ENCODE data around the gene TRIM7. TPM values are rescaled to one million over a fixed set of nuclear protein-coding genes. Genes with fewer than 3 reads are reported as not detected.

The TRIM7 gene
- total and polyA plus RNA-seq, 7 donors: 0.55 to 5.3 (median 1.2) TPM

DNA sequence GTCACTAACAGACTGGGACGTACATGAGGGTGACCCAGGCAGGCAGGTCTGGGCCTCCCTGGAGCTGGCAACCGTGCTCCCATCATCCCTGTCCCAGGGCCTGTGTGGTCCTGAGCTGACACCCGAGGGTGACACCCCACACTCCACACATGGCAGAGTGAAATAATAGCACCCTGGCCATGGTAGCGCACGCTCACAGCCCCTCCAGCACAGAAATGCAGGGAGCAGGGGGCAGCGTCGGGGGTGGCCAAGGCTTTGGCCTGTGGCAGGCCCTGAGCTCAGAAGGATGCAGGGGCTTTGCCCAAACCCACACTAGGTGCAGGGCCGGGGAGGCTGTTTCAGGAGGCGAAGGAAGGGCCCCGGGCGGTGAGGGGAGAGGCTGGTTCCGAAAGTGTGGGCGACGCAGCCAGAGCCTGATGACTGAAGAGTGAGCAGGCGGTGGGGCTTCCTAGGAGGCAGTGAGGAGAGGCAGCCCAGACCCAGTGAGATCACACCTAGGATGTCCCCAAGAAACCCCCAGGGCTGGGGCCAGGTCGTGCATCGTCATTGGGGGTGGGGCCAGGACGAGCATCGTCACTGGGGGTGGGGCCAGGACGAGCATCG lies 44.7 kb downstream of the TRIM7 start:
- Histone ChIP-seq H3K9me3 (no peaks in the 10 kb centered on the region), H3K27me3 (peaks cover 0 to 33% (median 9%) of the 10 kb centered on the region in 3 donors), H3K4me3 (peak overlapping the region; percentile 19 to 37 (median 26)), H3K36me3 (no peaks in the 10 kb centered on the region), H3K4me1 (peaks cover 0 to 12% (median 5%) of the 10 kb centered on the region in 4 donors), H3K27ac (peak overlapping the region; percentile 45 to 85 (median 76))
- WGBS, 2 donors: 56 to 58% methylated on average over 21 of the region's 21 CpGs
- peak; percentile 83 for DNase-seq
- intact Hi-C loops (cut with DNase I): no loop called here
- TF ChIP-seq POLR2AphosphoS5 (IDR thresholded peaks at IDR 0.05) (no peak), EP300 (IDR thresholded peaks at IDR 0.05) (no peak), POLR2A (IDR thresholded peaks at IDR 0.05) (no peak)
- TF ChIP-seq, protein P1, sequence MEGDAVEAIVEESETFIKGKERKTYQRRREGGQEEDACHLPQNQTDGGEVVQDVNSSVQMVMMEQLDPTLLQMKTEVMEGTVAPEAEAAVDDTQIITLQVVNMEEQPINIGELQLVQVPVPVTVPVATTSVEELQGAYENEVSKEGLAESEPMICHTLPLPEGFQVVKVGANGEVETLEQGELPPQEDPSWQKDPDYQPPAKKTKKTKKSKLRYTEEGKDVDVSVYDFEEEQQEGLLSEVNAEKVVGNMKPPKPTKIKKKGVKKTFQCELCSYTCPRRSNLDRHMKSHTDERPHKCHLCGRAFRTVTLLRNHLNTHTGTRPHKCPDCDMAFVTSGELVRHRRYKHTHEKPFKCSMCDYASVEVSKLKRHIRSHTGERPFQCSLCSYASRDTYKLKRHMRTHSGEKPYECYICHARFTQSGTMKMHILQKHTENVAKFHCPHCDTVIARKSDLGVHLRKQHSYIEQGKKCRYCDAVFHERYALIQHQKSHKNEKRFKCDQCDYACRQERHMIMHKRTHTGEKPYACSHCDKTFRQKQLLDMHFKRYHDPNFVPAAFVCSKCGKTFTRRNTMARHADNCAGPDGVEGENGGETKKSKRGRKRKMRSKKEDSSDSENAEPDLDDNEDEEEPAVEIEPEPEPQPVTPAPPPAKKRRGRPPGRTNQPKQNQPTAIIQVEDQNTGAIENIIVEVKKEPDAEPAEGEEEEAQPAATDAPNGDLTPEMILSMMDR (IDR thresholded peaks at IDR 0.05): no peak

DNA sequence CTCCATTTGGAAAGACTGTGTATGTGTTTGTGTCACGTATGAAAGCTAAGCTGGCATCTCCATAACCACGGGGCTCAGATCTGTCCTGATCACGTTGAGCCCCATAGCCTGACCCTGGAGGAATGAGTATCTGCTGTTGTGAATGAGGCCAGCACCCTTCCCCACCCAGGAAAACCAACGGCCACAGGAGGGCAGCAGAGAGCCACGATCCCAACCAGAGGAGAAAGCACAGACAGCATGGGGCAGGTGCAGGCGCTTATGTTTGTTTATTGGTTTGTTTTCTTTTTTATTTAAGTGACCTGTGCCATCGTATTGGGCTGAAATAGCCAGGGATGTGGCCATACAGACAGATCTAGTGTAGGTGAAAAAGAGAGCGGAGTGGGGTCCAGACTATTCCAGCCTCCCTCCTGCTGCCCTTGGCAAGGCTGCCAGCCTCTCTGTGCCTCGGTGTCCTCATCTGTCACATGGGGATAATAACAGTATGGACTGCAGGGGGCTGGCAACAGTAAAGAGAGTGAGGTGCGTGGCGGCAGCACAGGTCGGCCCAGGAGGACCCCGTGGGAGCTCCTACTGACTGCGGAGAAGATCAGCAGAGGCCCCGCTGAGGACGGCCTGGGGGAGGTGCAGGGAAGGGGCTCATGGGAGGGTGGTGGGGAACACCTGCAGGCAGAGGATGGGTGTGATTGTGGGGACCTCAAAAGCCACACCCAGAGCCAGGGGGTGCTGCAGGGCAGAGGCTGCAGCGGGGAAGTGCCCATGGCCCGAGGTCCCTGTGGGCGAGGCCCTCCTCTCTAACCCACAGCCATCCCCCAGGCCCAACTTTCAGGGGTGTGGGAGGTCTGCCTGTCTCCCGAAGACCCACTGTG lies 45.5 kb downstream of the TRIM7 start:
- peak; percentile 91 for DNase-seq
- TF ChIP-seq, protein P1 (IDR thresholded peaks at IDR 0.05): peak; percentile 76 to 92 (median 79)
- no peak for TF ChIP-seq EP300 (IDR thresholded peaks at IDR 0.05)
- intact Hi-C loops (cut with DNase I): loop anchor here (2.0 to 5.0 kb wide), 2 partner anchors 297 to 375 kb away; partner anchors contain the start of gene ZFP62
- H3K27ac ChIP-seq: peak overlapping the region; percentile 45 to 85 (median 76)
- H3K4me1 ChIP-seq: peaks cover 0 to 12% (median 5%) of the 10 kb centered on the region in 4 donors
- peaks cover 0 to 28% (median 4%) of the 10 kb centered on the region in 3 donors for H3K27me3 ChIP-seq
- no peaks in the 10 kb centered on the region for H3K36me3 ChIP-seq
- WGBS, 2 donors: 52 to 55% methylated on average over 20 of the region's 20 CpGs
- no peak overlapping the region for H3K4me3 ChIP-seq
- H3K9me3 ChIP-seq: no peaks in the 10 kb centered on the region

DNA sequence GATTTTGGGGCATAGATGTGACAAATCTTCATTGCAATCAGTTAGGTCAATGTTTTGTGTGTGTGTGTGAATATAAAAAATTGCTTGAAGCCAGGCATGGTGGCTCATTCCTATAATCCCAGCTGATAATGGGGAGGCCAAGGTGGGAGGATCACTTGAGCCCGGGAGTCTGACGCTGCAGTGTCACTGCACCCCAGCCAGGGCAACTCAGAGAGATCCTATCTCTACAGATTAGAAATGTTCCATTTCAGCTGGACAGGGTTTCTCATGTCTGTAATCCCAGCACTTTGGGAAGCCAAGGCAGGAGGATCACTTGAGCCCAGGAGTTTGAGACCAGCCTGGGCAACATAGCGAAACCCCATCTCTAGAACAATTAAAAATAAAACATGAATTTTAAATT lies 46.1 kb downstream of the TRIM7 start:
- peaks cover 0 to 22% (median 0%) of the 10 kb centered on the region in 3 donors for H3K27me3 ChIP-seq
- intact Hi-C loops (cut with DNase I): loop anchor here (2.0 to 5.0 kb wide), 2 partner anchors 297 to 374 kb away; partner anchors contain the start of gene ZFP62
- WGBS, 2 donors: 92 to 97% methylated on average over 3 of the region's 3 CpGs
- no peak overlapping the region for H3K27ac ChIP-seq
- DNase-seq: no peak
- H3K4me1 ChIP-seq: peaks cover 0 to 12% (median 5%) of the 10 kb centered on the region in 4 donors
- H3K4me3 ChIP-seq: no peak overlapping the region
- H3K9me3 ChIP-seq: no peaks in the 10 kb centered on the region
- no peaks in the 10 kb centered on the region for H3K36me3 ChIP-seq
- TF ChIP-seq POLR2A (IDR thresholded peaks at IDR 0.05) (no peak), EP300 (IDR thresholded peaks at IDR 0.05) (no peak), POLR2AphosphoS5 (IDR thresholded peaks at IDR 0.05) (no peak)
- TF ChIP-seq, protein P1 (IDR thresholded peaks at IDR 0.05): no peak

DNA sequence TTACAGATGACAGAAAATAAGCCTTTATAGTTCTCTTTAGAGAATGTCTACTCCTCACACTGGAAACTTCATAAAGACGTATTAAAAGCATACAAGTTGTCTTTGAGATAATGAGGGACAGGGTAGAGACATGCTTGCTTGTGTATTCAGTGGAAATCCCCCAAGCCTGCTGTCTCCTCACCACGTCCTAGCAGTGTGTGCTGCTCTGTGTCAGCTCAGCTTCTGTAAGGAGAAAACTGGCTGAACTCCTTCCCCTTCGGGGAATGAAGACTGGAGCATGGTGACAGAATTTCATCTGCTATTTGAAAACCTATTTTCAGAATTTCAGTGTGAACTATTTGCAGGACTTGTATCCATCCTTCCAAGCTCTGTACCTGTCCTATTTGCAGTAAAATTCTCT lies 48.2 kb downstream of the TRIM7 start:
- Histone ChIP-seq H3K4me3 (no peak overlapping the region), H3K9me3 (no peaks in the 10 kb centered on the region), H3K4me1 (peaks cover 0 to 12% (median 5%) of the 10 kb centered on the region in 4 donors), H3K27ac (no peak overlapping the region), H3K36me3 (no peaks in the 10 kb centered on the region), H3K27me3 (peaks cover 0 to 5% (median 0%) of the 10 kb centered on the region in 3 donors)
- TF ChIP-seq EP300 (IDR thresholded peaks at IDR 0.05): no peak
- no peak for TF ChIP-seq POLR2A (IDR thresholded peaks at IDR 0.05)
- TF ChIP-seq, protein P1 (IDR thresholded peaks at IDR 0.05): no peak
- TF ChIP-seq POLR2AphosphoS5 (IDR thresholded peaks at IDR 0.05): no peak
- 50 to 61% methylated on average over 3 of the region's 3 CpGs for WGBS, 2 donors
- DNase-seq: no peak
- intact Hi-C loops (cut with DNase I): loop anchor here (5.0 kb wide), 1 partner anchor 294 kb away; the partner anchor contains the start of gene ZFP62

Measured in sigmoid colon (tissue), 7 donors.